ENCODE data around the gene UBE2O.

UBE2O gene

GRCh38 chr17:76474238-76474637 lies 21.3 kb upstream of the UBE2O start:
- TF ChIP-seq EZH2 (optimal IDR thresholded peaks at IDR 0.05; ENCODE audit: low read depth, low read length) (no peak), EZH2phosphoT487 (IDR thresholded peaks at IDR 0.05; ENCODE audit: low read length) (no peak), CTCF (IDR thresholded peaks at IDR 0.05; ENCODE audit: low read length) (no peak)
- Histone ChIP-seq H3K4me3 (ENCODE audit: low read length) (no peak overlapping the region), H3K9me3 (replicated peaks; ENCODE audit: insufficient read depth, low read length) (no peaks in the 10 kb centered on the region), H3K27me3 (replicated peaks; ENCODE audit: insufficient read depth, low read length) (no peaks in the 10 kb centered on the region), H3K4me1 (ENCODE audit: low read length) (no peaks in the 10 kb centered on the region), H3K9ac (ENCODE audit: low read length) (no peak overlapping the region), H4K20me1 (ENCODE audit: insufficient read depth, low read length) (no peaks in the 10 kb centered on the region), H3K79me2 (ENCODE audit: low read length) (peaks cover 3% of the 10 kb centered on the region; the same call in 1 of the 2 replicates), H3K9me2 (replicated peaks; ENCODE audit: insufficient read depth, low read length) (no peaks in the 10 kb centered on the region), H3K36me3 (replicated peaks; ENCODE audit: insufficient read depth, low read length) (peaks cover 5% of the 10 kb centered on the region; the same call in 1 of the 2 replicates), H2AFZ (ENCODE audit: low read length) (no peak overlapping the region), H3K4me2 (ENCODE audit: low read depth, low read length) (no peak overlapping the region), H3F3A (ENCODE audit: insufficient read depth, low read length) (no peaks in the 10 kb centered on the region), H3K27ac (ENCODE audit: low read length) (no peak overlapping the region)
- DNase-seq: no peak

- Histone ChIP-seq H3F3A (ENCODE audit: insufficient read depth, low read length) (no peaks in the 10 kb centered on the region), H3K27ac (ENCODE audit: low read length) (no peak overlapping the region), H3K4me1 (ENCODE audit: low read length) (no peaks in the 10 kb centered on the region), H3K9ac (ENCODE audit: low read length) (no peak overlapping the region), H3K4me3 (ENCODE audit: low read length) (no peak overlapping the region), H4K20me1 (ENCODE audit: insufficient read depth, low read length) (no peaks in the 10 kb centered on the region), H2AFZ (ENCODE audit: low read length) (no peak overlapping the region), H3K79me2 (ENCODE audit: low read length) (no peaks in the 10 kb centered on the region), H3K9me3 (replicated peaks; ENCODE audit: insufficient read depth, low read length) (no peaks in the 10 kb centered on the region), H3K9me2 (replicated peaks; ENCODE audit: insufficient read depth, low read length) (no peaks in the 10 kb centered on the region), H3K27me3 (replicated peaks; ENCODE audit: insufficient read depth, low read length) (no peaks in the 10 kb centered on the region), H3K4me2 (ENCODE audit: low read depth, low read length) (no peak overlapping the region), H3K36me3 (replicated peaks; ENCODE audit: insufficient read depth, low read length) (peaks cover 5% of the 10 kb centered on the region; the same call in 1 of the 2 replicates)
- DNase-seq: no peak
- peak; percentile 25 for TF ChIP-seq CTCF (IDR thresholded peaks at IDR 0.05; ENCODE audit: low read length)
- TF ChIP-seq EZH2phosphoT487 (IDR thresholded peaks at IDR 0.05; ENCODE audit: low read length): no peak
Observed at GRCh38 chr17:76473541-76473985, 20.6 kb upstream of the UBE2O start.

GRCh38 chr17:76472726-76473125 lies 19.8 kb upstream of the UBE2O start:
- H3K4me3 ChIP-seq (ENCODE audit: low read length): no peak overlapping the region
- H3K27me3 ChIP-seq (replicated peaks; ENCODE audit: insufficient read depth, low read length): no peaks in the 10 kb centered on the region
- no peak overlapping the region for H3K4me2 ChIP-seq (ENCODE audit: low read depth, low read length)
- H3K4me1 ChIP-seq (ENCODE audit: low read length): no peaks in the 10 kb centered on the region
- DNase-seq: no peak
- no peak overlapping the region for H2AFZ ChIP-seq (ENCODE audit: low read length)
- no peaks in the 10 kb centered on the region for H3K9me3 ChIP-seq (replicated peaks; ENCODE audit: insufficient read depth, low read length)
- no peaks in the 10 kb centered on the region for H3F3A ChIP-seq (ENCODE audit: insufficient read depth, low read length)
- H3K9me2 ChIP-seq (replicated peaks; ENCODE audit: insufficient read depth, low read length): no peaks in the 10 kb centered on the region
- H4K20me1 ChIP-seq (ENCODE audit: insufficient read depth, low read length): no peaks in the 10 kb centered on the region
- H3K79me2 ChIP-seq (ENCODE audit: low read length): no peaks in the 10 kb centered on the region
- no peak overlapping the region for H3K27ac ChIP-seq (ENCODE audit: low read length)
- peaks cover 5% of the 10 kb centered on the region; the same call in 1 of the 2 replicates for H3K36me3 ChIP-seq (replicated peaks; ENCODE audit: insufficient read depth, low read length)
- no peak for TF ChIP-seq EZH2 (optimal IDR thresholded peaks at IDR 0.05; ENCODE audit: low read depth, low read length)
- TF ChIP-seq CTCF (IDR thresholded peaks at IDR 0.05; ENCODE audit: low read length): no peak
- no peak for TF ChIP-seq EZH2phosphoT487 (IDR thresholded peaks at IDR 0.05; ENCODE audit: low read length)
- no peak overlapping the region for H3K9ac ChIP-seq (ENCODE audit: low read length)

Measured in MM.1S (cell line).